ENCODE data around the gene KRT31. TPM values are rescaled to one million over a fixed set of nuclear protein-coding genes. Genes with fewer than 3 reads are reported as not detected.

Gene KRT31
- total and polyA plus RNA-seq, 2 of the 4 experiments (the other 2 are of a cell fraction): 0.05 TPM; not detected in 1

GRCh38 chr17:41345992-41346391 is 51.4 kb downstream of the KRT31 start:
- Histone ChIP-seq H3K56ac (ENCODE audit: extremely low read depth, insufficient read depth, low read length) (no peak overlapping the region), H3K4me2 (ENCODE audit: low read depth, low read length) (no peak overlapping the region), H3K27me3 (ENCODE audit: control insufficient read depth, insufficient read depth, low read length) (0 out of 2 replicates have a peak, but pooled peaks cover 1% of the 10 kb centered on the region), H4K8ac (ENCODE audit: low read depth in 2 of 2, low read length in 2 of 2) (no peak overlapping the region), H2BK120ac (ENCODE audit: low read depth, low read length) (no peak overlapping the region), H2BK20ac (ENCODE audit: low read depth, low read length) (no peak overlapping the region), H3K79me1 (ENCODE audit: low read depth in 1 of 2, low read length in 2 of 2) (no peaks in the 10 kb centered on the region), H3K23ac (ENCODE audit: low read depth, low read length) (no peak overlapping the region), H2BK5ac (ENCODE audit: low read depth, low read length, poor library complexity, severe bottlenecking) (no peak overlapping the region), H3K14ac (replicated peaks; ENCODE audit: low read depth, low read length) (no peak overlapping the region), H2BK15ac (ENCODE audit: low read depth, low read length) (no peak overlapping the region), H3K36me3 (ENCODE audit: control insufficient read depth, insufficient read depth, low read length) (no peaks in the 10 kb centered on the region), H2AFZ (replicated peaks; ENCODE audit: low read length, poor library complexity) (no peak overlapping the region), H4K5ac (ENCODE audit: low read depth, low read length) (no peak overlapping the region), H3K9me1 (ENCODE audit: insufficient read depth, low read length) (peaks cover 3% of the 10 kb centered on the region; the same call in 1 of the 2 replicates), H3K27ac (ENCODE audit: insufficient read depth, low read length) (no peak overlapping the region), H2AK9ac (replicated peaks; ENCODE audit: low read depth, low read length, poor library complexity) (no peak overlapping the region), H3K4me3 (ENCODE audit: insufficient read depth, low read depth, low read length) (no peak overlapping the region), H3K4ac (ENCODE audit: low read depth, low read length) (no peak overlapping the region), H2AK5ac (ENCODE audit: low read depth, low read length) (no peak overlapping the region), H3K9ac (ENCODE audit: low read depth, low read length) (no peak overlapping the region), H3K9me3 (ENCODE audit: control insufficient read depth, insufficient read depth, low read length) (peaks cover 7% of the 10 kb centered on the region), H4K91ac (ENCODE audit: insufficient read depth, low read depth, low read length) (no peak overlapping the region), H3K4me1 (ENCODE audit: control insufficient read depth, insufficient read depth, low read length) (peaks cover 2% of the 10 kb centered on the region), H4K20me1 (ENCODE audit: insufficient read depth, low read length) (no peaks in the 10 kb centered on the region), H3K18ac (ENCODE audit: low read depth, low read length) (no peak overlapping the region)
- no peak for ATAC-seq (ENCODE audit: low read depth)
- DNase-seq: no peak
- no TSS peak for BruUV-seq (replicated peaks)
- ChIA-PET POLR2A (ENCODE audit: unreplicated experiment) (no interaction called here), CTCF (no interaction called here)
- intact Hi-C loops (cut with micrococcal nuclease) (no loop called here), dilution Hi-C loops (cut with HindIII; ENCODE audit: low sequenced_read_pairs, unreplicated experiment) (no loop called here), in situ Hi-C loops (cut with MboI; ENCODE audit: low sequenced_read_pairs) (no loop called here)
- TF ChIP-seq, protein P1, sequence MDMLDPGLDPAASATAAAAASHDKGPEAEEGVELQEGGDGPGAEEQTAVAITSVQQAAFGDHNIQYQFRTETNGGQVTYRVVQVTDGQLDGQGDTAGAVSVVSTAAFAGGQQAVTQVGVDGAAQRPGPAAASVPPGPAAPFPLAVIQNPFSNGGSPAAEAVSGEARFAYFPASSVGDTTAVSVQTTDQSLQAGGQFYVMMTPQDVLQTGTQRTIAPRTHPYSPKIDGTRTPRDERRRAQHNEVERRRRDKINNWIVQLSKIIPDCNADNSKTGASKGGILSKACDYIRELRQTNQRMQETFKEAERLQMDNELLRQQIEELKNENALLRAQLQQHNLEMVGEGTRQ (IDR thresholded peaks at IDR 0.05; ENCODE audit: low read depth, low read length): no peak
- TF ChIP-seq, protein P2, sequence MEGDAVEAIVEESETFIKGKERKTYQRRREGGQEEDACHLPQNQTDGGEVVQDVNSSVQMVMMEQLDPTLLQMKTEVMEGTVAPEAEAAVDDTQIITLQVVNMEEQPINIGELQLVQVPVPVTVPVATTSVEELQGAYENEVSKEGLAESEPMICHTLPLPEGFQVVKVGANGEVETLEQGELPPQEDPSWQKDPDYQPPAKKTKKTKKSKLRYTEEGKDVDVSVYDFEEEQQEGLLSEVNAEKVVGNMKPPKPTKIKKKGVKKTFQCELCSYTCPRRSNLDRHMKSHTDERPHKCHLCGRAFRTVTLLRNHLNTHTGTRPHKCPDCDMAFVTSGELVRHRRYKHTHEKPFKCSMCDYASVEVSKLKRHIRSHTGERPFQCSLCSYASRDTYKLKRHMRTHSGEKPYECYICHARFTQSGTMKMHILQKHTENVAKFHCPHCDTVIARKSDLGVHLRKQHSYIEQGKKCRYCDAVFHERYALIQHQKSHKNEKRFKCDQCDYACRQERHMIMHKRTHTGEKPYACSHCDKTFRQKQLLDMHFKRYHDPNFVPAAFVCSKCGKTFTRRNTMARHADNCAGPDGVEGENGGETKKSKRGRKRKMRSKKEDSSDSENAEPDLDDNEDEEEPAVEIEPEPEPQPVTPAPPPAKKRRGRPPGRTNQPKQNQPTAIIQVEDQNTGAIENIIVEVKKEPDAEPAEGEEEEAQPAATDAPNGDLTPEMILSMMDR (conservative IDR thresholded peaks at IDR 0.05; ENCODE audit: low read depth, low read length): no peak
- no peak for TF ChIP-seq CEBPB (IDR thresholded peaks at IDR 0.05; ENCODE audit: low read depth, low read length)
- no peak for TF ChIP-seq RCOR1 (IDR thresholded peaks at IDR 0.05; ENCODE audit: insufficient replicate concordance, low read length)
- TF ChIP-seq MAZ (IDR thresholded peaks at IDR 0.05; ENCODE audit: borderline replicate concordance, low read depth, low read length): no peak
- TF ChIP-seq RAD21 (IDR thresholded peaks at IDR 0.05; ENCODE audit: low read length): no peak
- TF ChIP-seq MXI1 (IDR thresholded peaks at IDR 0.05; ENCODE audit: borderline replicate concordance, low read depth, low read length): no peak
- TF ChIP-seq CHD1 (IDR thresholded peaks at IDR 0.05; ENCODE audit: low read depth, low read length): no peak
- TF ChIP-seq, protein P3, sequence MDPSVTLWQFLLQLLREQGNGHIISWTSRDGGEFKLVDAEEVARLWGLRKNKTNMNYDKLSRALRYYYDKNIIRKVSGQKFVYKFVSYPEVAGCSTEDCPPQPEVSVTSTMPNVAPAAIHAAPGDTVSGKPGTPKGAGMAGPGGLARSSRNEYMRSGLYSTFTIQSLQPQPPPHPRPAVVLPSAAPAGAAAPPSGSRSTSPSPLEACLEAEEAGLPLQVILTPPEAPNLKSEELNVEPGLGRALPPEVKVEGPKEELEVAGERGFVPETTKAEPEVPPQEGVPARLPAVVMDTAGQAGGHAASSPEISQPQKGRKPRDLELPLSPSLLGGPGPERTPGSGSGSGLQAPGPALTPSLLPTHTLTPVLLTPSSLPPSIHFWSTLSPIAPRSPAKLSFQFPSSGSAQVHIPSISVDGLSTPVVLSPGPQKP (IDR thresholded peaks at IDR 0.05; ENCODE audit: borderline replicate concordance, low read depth, low read length): no peak
- no peak for TF ChIP-seq RFX5 (IDR thresholded peaks at IDR 0.05; ENCODE audit: low read depth, low read length)
- no CpG with 5 or more reads among the region's 3 CpGs for WGBS, 2 experiments (ENCODE audit: extremely low coverage in 2 of 2, insufficient read length in 1 of 2)
